MM.1S (cell line): ENCODE data around the gene NEBL.

Source experiments
- CTCF ChIP-seq: fragments of 300-600 bp; sonication (generic); IDR thresholded peaks from 2 replicates; pipeline ENCODE4 v1.5.1; 2016; ENCODE audit warnings: antibody characterized with exemption, low read length, mixed read lengths
- EZH2 ChIP-seq: fragments of 300-600 bp; sonication (generic); optimal IDR thresholded peaks from 2 replicates; pipeline ENCODE3; 2017; ENCODE audit warnings: low read depth, mild to moderate bottlenecking, antibody characterized with exemption, low read length, mixed read lengths

- TF ChIP-seq CTCF: no peak
- no peak for TF ChIP-seq EZH2
These were observed 34.1 kb downstream of the NEBL start for GRCh38 chr10:20863008-20863407.
